Mesothelial cell of epicardium (in vitro differentiated cells): ENCODE data around the gene NAV2. TPM values are rescaled to one million over a fixed set of nuclear protein-coding genes. Genes with fewer than 3 reads are reported as not detected.

ENCODE experiments used
- DNase-seq, 2 experiments: peaks; one replicate each; pipeline ENCODE4 v3.0.0; 2021; ENCODE audit warnings: low spot score in 2 of 2; ENCODE audit not compliant: unreplicated experiment in 2 of 2
- H3K27ac Mint-ChIP-seq: 2 replicates; pipeline ENCODE4 v1.8.0; 2021; ENCODE audit warnings: mixed read lengths
- H3K27me3 Mint-ChIP-seq: 2 replicates; pipeline ENCODE4 v1.8.0; 2021; ENCODE audit warnings: low read depth, mixed read lengths
- H3K36me3 Mint-ChIP-seq: 2 replicates; pipeline ENCODE4 v1.8.0; 2021; ENCODE audit warnings: mixed read lengths
- H3K4me1 Mint-ChIP-seq: 2 replicates; pipeline ENCODE4 v1.8.0; 2021; ENCODE audit warnings: mixed read lengths
- H3K4me3 Mint-ChIP-seq: 2 replicates; pipeline ENCODE4 v1.8.0; 2021; ENCODE audit warnings: mild to moderate bottlenecking, moderate library complexity, mixed read lengths
- H3K9me3 Mint-ChIP-seq: 2 replicates; pipeline ENCODE4 v1.8.0; 2021; ENCODE audit warnings: mixed read lengths
- CTCF ChIP-seq: fragments of 200-600 bp; sonication (generic); IDR thresholded peaks from one replicate; pipeline ENCODE4 v1.5.0; 2021; ENCODE audit warnings: antibody characterized with exemption; ENCODE audit not compliant: unreplicated experiment
- total RNA-seq: library from RNA; stranded (reverse); gene quantifications from 3 replicates; pipeline ENCODE4 v1.2.1, GENCODE V29; 2021

NAV2 gene
- total RNA-seq, 1 donor from 2014 or later, result 69.8 TPM

- H3K4me1 Mint-ChIP-seq, result peaks cover 69% of the 10 kb centered on the region
These were observed 324.1 kb downstream of the NAV2 start for GRCh38 chr11:20036626-20037335.

GRCh38 chr11:20037396-20038153, 324.9 kb downstream of the NAV2 start:
- TF ChIP-seq CTCF, result no peak
- Mint-ChIP-seq H3K4me1 (peaks cover 67% of the 10 kb centered on the region), H3K36me3 (peaks cover 11% of the 10 kb centered on the region), H3K27me3 (no peaks in the 10 kb centered on the region), H3K4me3 (no peak overlapping the region), H3K9me3 (no peaks in the 10 kb centered on the region), H3K27ac (peak overlapping the region; percentile 92)
- no peak for DNase-seq

More at GRCh38 chr11:20036626-20037335, 324.1 kb downstream of the NAV2 start:
- peak overlapping the region; percentile 78 for H3K27ac Mint-ChIP-seq
- no peak for TF ChIP-seq CTCF
- no peaks in the 10 kb centered on the region for H3K27me3 Mint-ChIP-seq
- DNase-seq, result no peak
- no peak overlapping the region for H3K4me3 Mint-ChIP-seq
- peaks cover 11% of the 10 kb centered on the region for H3K36me3 Mint-ChIP-seq
- H3K9me3 Mint-ChIP-seq, result no peaks in the 10 kb centered on the region

- Mint-ChIP-seq H3K27me3 (no peaks in the 10 kb centered on the region), H3K36me3 (peaks cover 11% of the 10 kb centered on the region), H3K9me3 (no peaks in the 10 kb centered on the region), H3K4me1 (peaks cover 60% of the 10 kb centered on the region), H3K4me3 (no peak overlapping the region), H3K27ac (peak overlapping the region; percentile 92)
- TF ChIP-seq CTCF, result no peak
- no peak for DNase-seq
These were observed 325.8 kb downstream of the NAV2 start for GRCh38 chr11:20038412-20038811.

- Mint-ChIP-seq H3K9me3 (no peaks in the 10 kb centered on the region), H3K27me3 (no peaks in the 10 kb centered on the region), H3K4me3 (no peak overlapping the region), H3K36me3 (peaks cover 11% of the 10 kb centered on the region), H3K27ac (peak overlapping the region; percentile 92), H3K4me1 (peaks cover 54% of the 10 kb centered on the region)
- DNase-seq, result no peak
- TF ChIP-seq CTCF, result no peak
These were observed 326.3 kb downstream of the NAV2 start for GRCh38 chr11:20038972-20039371.

GRCh38 chr11:20041499-20041898, 328.9 kb downstream of the NAV2 start:
- DNase-seq, result no peak
- peak overlapping the region; percentile 67 for H3K27ac Mint-ChIP-seq
- H3K9me3 Mint-ChIP-seq, result no peaks in the 10 kb centered on the region
- H3K4me3 Mint-ChIP-seq, result no peak overlapping the region
- TF ChIP-seq CTCF, result no peak
- no peaks in the 10 kb centered on the region for H3K27me3 Mint-ChIP-seq
- peaks cover 41% of the 10 kb centered on the region for H3K4me1 Mint-ChIP-seq
- peaks cover 16% of the 10 kb centered on the region for H3K36me3 Mint-ChIP-seq
